Mucosa of stomach (tissue), 1 donor: ENCODE data around the gene CASP2.

Experiments used
- H3K27me3 ChIP-seq: one replicate; pipeline ENCODE4 v1.7.0; 2013; ENCODE audit warnings: mild to moderate bottlenecking, low read length; ENCODE audit not compliant: control insufficient read depth, insufficient read depth
- H3K36me3 ChIP-seq: one replicate; pipeline ENCODE4 v1.7.0; 2013; ENCODE audit warnings: low read length; ENCODE audit not compliant: control insufficient read depth, insufficient read depth
- H3K4me1 ChIP-seq: one replicate; pipeline ENCODE4 v1.7.0; 2013; ENCODE audit warnings: mild to moderate bottlenecking, low read length; ENCODE audit not compliant: control insufficient read depth, insufficient read depth
- H3K4me3 ChIP-seq: one replicate; pipeline ENCODE4 v1.7.0; 2013; ENCODE audit warnings: low read length
- H3K9ac ChIP-seq: one replicate; pipeline ENCODE4 v1.7.0; 2013; ENCODE audit warnings: mild to moderate bottlenecking, low read length, moderate library complexity
- H3K9me3 ChIP-seq: one replicate; pipeline ENCODE4 v1.7.0; 2013; ENCODE audit warnings: mild to moderate bottlenecking, low read length, moderate library complexity; ENCODE audit not compliant: control insufficient read depth
- donor health status: Pancreatic carcinoma.

Gene CASP2

GRCh38 chr7:143323653-143324052, 35.5 kb downstream of the CASP2 start:
- Histone ChIP-seq H3K27me3 (no peaks in the 10 kb centered on the region), H3K4me1 (peaks cover 42% of the 10 kb centered on the region), H3K4me3 (no peak overlapping the region), H3K9ac (no peak overlapping the region), H3K36me3 (no peaks in the 10 kb centered on the region), H3K9me3 (no peaks in the 10 kb centered on the region)

DNA sequence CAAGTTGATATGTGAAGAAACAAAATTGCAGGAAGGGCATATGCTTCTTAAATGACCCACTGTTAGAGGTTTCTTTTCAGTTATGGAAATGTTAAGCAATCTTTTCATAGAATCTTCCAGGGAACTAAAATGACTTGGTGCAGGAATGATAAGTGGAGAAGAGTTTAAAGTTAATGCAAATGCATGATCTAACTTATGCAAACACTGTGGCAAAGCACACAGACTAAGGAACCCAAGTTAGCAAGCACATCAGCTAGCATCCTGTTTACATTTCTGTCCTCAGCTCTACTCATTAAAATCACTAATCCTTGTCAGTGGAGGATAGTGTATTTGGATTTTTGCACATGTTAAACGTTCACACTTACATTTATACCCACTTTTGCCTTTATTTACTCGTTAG, 37.1 kb downstream of the CASP2 start:
- no peaks in the 10 kb centered on the region for H3K36me3 ChIP-seq
- no peaks in the 10 kb centered on the region for H3K27me3 ChIP-seq
- no peak overlapping the region for H3K4me3 ChIP-seq
- H3K4me1 ChIP-seq: peaks cover 44% of the 10 kb centered on the region
- no peaks in the 10 kb centered on the region for H3K9me3 ChIP-seq
- H3K9ac ChIP-seq: no peak overlapping the region

- H3K4me3 ChIP-seq: no peak overlapping the region
- no peaks in the 10 kb centered on the region for H3K9me3 ChIP-seq
- peaks cover 52% of the 10 kb centered on the region for H3K4me1 ChIP-seq
- H3K27me3 ChIP-seq: no peaks in the 10 kb centered on the region
- H3K9ac ChIP-seq: no peak overlapping the region
- H3K36me3 ChIP-seq: no peaks in the 10 kb centered on the region
Observed at GRCh38 chr7:143327903-143328302, 39.8 kb downstream of the CASP2 start.

DNA sequence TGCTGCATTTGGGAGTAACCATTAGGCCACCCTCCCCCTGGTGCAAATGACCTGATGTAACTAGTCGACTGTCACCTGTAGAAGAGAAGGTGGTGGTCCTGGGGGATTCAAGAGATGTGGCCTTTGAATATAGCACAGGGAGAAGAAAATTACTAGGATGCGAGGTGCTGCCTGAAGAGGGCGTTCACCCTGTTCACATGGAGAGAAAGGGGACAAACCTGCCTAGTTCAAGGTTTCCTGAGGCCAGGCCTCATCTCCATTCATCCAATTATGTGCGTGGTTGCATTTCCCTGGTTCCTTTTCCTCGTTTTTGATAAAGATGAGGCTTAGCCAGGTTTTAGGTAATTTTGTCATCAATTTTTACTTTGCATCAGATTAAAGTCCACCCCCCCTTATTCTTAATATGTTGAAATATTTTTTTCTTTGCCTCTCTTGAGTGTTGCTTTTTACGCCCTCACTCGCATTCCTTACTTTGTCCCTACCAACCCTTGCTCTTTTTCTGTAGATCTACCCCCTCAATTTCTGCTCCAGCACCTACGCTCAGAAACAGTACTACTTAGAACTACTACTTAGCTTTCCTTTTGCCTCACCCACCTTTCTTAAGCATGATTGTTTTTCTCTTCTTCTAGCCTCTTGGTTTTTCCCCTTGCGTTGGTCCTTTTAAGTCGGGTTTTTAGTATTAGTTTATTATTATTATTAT, 41.5 kb downstream of the CASP2 start:
- Histone ChIP-seq H3K9me3 (no peaks in the 10 kb centered on the region), H3K36me3 (no peaks in the 10 kb centered on the region), H3K4me1 (peaks cover 41% of the 10 kb centered on the region), H3K4me3 (no peak overlapping the region), H3K27me3 (no peaks in the 10 kb centered on the region), H3K9ac (no peak overlapping the region)

DNA sequence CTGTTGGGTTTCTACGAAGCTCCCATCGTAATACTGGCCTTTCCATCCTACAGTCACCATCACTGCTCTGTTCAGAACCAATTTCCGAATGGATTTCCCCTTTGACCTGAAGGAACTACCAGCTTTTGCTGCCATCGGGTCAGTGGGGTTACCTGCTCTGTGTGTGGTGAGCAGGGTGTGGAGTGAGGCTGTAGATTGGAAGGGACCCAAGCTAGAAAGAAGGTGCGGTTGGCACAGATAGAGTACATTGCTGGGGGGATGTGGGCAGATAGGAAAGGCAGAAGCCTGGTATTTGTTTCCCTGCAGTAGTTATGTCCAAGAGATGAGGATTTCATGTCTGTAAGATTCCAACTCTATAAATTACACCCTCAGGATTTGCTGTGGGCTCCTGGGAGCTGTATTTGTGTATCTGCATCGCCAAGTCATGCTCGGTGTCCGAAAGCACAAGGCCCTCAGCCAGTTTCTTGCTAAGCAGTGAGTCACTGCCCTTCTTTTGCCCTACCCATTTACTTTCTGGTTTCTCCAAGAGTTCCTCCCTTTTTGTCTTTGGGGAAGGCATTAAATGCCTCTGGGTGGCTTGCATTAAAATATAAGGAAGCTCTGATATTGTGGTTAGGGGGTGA, 43.1 kb downstream of the CASP2 start:
- no peaks in the 10 kb centered on the region for H3K9me3 ChIP-seq
- peaks cover 31% of the 10 kb centered on the region for H3K4me1 ChIP-seq
- no peaks in the 10 kb centered on the region for H3K36me3 ChIP-seq
- H3K27me3 ChIP-seq: no peaks in the 10 kb centered on the region
- H3K9ac ChIP-seq: peak overlapping the region; percentile 2
- H3K4me3 ChIP-seq: no peak overlapping the region

DNA sequence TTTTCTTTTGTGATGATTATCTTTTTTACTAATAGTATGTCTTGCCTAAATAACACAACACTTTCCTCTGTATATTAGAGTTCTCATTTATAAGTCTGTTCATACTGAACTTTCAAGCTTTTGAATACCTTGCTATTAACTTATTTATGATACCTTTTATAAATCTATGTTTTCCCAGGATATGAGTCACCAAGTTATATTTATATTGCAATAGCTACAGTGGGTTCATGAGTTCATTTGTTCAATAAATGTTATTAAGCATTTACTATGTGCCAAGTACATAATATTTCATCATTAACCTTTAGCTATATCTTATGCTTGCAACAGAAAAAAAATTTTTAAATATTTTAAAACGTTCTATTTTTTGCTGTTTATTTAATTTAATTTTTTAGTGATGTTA, 46.1 kb downstream of the CASP2 start:
- Histone ChIP-seq H3K27me3 (no peaks in the 10 kb centered on the region), H3K9ac (no peak overlapping the region), H3K9me3 (no peaks in the 10 kb centered on the region), H3K36me3 (no peaks in the 10 kb centered on the region), H3K4me3 (no peak overlapping the region), H3K4me1 (peaks cover 31% of the 10 kb centered on the region)

GRCh38 chr7:143337216-143337615, 49.1 kb downstream of the CASP2 start:
- Histone ChIP-seq H3K27me3 (no peaks in the 10 kb centered on the region), H3K4me1 (peaks cover 10% of the 10 kb centered on the region), H3K9ac (no peak overlapping the region), H3K9me3 (no peaks in the 10 kb centered on the region), H3K4me3 (no peak overlapping the region), H3K36me3 (no peaks in the 10 kb centered on the region)

DNA sequence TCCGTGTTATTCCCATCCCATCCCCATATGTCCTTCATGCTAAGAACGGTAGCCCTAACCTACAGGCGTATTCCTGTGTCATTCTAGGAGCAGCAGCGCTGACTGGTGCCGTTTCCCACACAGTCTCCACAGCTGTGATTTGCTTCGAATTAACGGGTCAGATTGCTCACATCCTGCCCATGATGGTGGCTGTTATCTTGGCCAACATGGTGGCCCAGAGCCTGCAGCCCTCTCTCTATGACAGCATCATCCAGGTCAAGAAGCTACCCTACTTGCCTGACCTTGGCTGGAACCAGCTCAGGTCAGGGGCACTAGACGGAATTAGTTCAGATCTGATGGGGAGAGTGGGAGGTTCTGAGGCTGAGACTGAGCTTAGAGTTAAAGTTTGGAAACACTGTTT, 53.7 kb downstream of the CASP2 start:
- no peak overlapping the region for H3K9ac ChIP-seq
- H3K36me3 ChIP-seq: no peaks in the 10 kb centered on the region
- peaks cover 7% of the 10 kb centered on the region for H3K27me3 ChIP-seq
- no peaks in the 10 kb centered on the region for H3K4me1 ChIP-seq
- H3K9me3 ChIP-seq: no peaks in the 10 kb centered on the region
- no peak overlapping the region for H3K4me3 ChIP-seq

DNA sequence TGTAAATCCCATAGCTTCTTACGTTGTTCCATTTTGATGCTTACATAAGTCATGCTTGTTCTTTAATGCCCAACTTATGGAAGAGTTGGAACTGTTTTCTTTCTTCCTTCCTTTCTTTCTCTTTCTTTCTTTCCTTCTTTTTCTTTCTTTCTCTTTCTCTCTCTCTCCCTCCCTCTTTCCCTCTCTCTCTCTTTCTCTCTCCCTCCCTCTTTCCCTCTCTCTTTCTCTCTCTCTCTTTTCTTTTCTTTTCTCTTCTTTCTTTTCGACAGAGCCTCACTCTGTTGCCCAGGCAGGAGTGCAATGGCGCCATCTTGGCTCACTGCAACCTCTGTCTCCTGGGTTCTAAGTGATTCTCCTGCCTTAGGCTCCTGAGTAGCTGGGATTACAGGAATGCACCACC, 55.4 kb downstream of the CASP2 start:
- Histone ChIP-seq H3K4me1 (no peaks in the 10 kb centered on the region), H3K4me3 (no peak overlapping the region), H3K36me3 (no peaks in the 10 kb centered on the region), H3K9me3 (no peaks in the 10 kb centered on the region), H3K27me3 (peaks cover 7% of the 10 kb centered on the region), H3K9ac (no peak overlapping the region)

DNA sequence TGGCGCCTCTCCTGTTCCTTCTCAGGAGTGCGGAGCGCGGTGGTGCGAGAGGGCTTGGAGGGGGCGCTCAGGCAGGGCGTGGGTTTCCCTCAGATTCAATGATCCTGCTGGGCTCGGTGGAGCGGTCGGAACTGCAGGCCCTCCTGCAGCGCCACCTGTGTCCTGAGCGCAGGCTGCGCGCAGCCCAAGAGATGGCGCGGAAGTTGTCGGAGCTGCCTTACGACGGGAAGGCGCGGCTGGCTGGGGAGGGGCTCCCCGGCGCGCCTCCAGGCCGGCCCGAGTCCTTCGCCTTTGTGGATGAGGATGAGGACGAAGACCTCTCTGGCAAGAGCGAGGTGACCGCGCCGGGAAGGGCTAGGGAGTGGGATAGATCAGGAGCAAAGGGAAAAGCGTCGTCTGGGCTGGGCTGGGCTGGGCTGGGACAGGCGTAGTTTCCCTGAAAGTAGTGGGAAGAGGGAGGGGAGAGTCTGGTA, 57.3 kb downstream of the CASP2 start:
- Histone ChIP-seq H3K4me3 (no peak overlapping the region), H3K36me3 (no peaks in the 10 kb centered on the region), H3K4me1 (no peaks in the 10 kb centered on the region), H3K9ac (peak overlapping the region; percentile 63), H3K27me3 (peaks cover 7% of the 10 kb centered on the region), H3K9me3 (no peaks in the 10 kb centered on the region)

- H3K27me3 ChIP-seq: peaks cover 7% of the 10 kb centered on the region
- H3K36me3 ChIP-seq: no peaks in the 10 kb centered on the region
- no peaks in the 10 kb centered on the region for H3K9me3 ChIP-seq
- no peak overlapping the region for H3K4me3 ChIP-seq
- no peaks in the 10 kb centered on the region for H3K4me1 ChIP-seq
- no peak overlapping the region for H3K9ac ChIP-seq
Observed at GRCh38 chr7:143346018-143346417, 57.9 kb downstream of the CASP2 start.

DNA sequence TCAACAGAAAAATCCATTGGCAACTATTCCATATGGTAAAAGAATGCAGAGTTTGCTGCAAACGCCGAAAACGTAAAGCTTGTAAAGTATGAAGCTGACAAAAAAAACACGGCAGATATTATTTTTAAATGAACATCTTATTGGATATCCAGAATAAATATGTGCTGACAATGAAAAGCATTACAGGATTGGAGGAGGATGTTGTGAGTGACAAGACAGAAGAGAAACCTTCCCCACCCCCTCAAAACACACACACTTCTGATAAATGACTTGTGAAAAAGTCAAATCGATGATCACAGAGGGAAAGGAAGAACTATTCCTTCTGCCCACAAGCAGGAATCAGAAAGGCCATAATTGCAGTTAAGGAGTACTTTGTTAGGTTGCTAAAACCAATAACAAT, 59.8 kb downstream of the CASP2 start:
- H3K9ac ChIP-seq: no peak overlapping the region
- peaks cover 7% of the 10 kb centered on the region for H3K27me3 ChIP-seq
- H3K4me3 ChIP-seq: no peak overlapping the region
- no peaks in the 10 kb centered on the region for H3K9me3 ChIP-seq
- H3K36me3 ChIP-seq: no peaks in the 10 kb centered on the region
- no peaks in the 10 kb centered on the region for H3K4me1 ChIP-seq
